ENCODE data around the gene AGPAT3. TPM values are rescaled to one million over a fixed set of nuclear protein-coding genes. Genes with fewer than 3 reads are reported as not detected.

AGPAT3 gene
- total RNA-seq, 4 donors from 2014 or later, result 61.0 to 77.9 (median 69.4) TPM

DNA sequence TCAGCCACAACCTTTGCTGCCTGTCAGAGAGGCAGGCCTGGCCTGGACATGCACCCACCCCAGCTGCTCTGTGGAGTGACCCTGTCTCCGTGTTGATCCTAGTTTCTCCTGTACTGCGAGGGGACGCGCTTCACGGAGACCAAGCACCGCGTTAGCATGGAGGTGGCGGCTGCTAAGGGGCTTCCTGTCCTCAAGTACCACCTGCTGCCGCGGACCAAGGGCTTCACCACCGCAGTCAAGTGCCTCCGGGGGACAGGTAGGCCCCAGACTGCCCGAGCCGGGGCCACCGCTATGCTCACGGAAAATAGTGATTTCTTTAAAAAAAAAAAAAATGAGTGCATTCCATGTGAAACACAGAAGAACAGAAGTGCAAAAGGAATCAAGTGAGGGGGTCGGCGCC, 105.5 kb downstream of the AGPAT3 start:
- peaks cover 72% of the 10 kb centered on the region for H3K36me3 ChIP-seq
- H3K9me3 ChIP-seq, result no peaks in the 10 kb centered on the region
- no peaks in the 10 kb centered on the region for H3K27me3 ChIP-seq
- H3K4me1 ChIP-seq, result peaks cover 6% of the 10 kb centered on the region
- no peak overlapping the region for H3K27ac ChIP-seq
- no peak overlapping the region for H3K4me3 ChIP-seq
- 94% methylated on average over 14 of the region's 18 CpGs for WGBS
- no peak for DNase-seq (ENCODE audit: low spot score in 2 of 2)
- no peak for TF ChIP-seq POLR2AphosphoS5 (IDR thresholded peaks at IDR 0.05)
- no peak for TF ChIP-seq EP300 (IDR thresholded peaks at IDR 0.05)
- TF ChIP-seq, protein P1, sequence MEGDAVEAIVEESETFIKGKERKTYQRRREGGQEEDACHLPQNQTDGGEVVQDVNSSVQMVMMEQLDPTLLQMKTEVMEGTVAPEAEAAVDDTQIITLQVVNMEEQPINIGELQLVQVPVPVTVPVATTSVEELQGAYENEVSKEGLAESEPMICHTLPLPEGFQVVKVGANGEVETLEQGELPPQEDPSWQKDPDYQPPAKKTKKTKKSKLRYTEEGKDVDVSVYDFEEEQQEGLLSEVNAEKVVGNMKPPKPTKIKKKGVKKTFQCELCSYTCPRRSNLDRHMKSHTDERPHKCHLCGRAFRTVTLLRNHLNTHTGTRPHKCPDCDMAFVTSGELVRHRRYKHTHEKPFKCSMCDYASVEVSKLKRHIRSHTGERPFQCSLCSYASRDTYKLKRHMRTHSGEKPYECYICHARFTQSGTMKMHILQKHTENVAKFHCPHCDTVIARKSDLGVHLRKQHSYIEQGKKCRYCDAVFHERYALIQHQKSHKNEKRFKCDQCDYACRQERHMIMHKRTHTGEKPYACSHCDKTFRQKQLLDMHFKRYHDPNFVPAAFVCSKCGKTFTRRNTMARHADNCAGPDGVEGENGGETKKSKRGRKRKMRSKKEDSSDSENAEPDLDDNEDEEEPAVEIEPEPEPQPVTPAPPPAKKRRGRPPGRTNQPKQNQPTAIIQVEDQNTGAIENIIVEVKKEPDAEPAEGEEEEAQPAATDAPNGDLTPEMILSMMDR (IDR thresholded peaks at IDR 0.05), result no peak
- no peak for TF ChIP-seq POLR2A (IDR thresholded peaks at IDR 0.05)

DNA sequence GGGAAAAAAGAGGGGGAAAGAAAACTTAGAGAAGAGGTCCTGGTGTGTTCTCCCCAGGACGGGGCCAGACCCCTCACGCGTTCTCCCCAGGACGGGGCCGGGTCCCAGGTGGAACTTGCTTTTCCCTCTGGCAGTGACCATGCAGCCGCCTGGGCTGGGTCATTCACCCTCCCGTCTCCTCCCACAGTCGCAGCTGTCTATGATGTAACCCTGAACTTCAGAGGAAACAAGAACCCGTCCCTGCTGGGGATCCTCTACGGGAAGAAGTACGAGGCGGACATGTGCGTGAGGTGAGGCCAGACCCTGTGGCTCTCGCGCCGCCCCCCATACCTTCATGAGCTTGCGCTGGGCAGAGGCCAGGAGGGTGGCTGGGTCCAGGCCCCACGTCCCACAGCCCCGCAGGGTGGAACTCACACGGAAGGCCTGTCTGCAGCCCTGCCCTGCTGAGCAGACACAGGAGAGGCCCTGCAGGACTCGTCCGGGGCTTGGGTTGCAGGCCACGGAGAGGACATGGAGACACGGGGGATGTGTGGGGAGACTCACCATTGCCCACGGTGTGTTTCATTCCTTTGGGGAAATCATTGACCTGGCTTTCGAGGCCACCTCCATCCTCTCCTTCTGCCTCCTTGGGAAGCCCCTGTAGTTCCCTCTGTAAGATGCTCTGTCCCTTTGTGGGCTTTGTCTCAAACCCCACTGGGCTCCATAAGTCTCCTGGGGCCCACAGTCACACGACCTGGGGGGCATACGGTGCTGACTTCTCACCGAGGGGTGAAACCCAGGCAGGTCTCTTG, 106.4 kb downstream of the AGPAT3 start:
- no peaks in the 10 kb centered on the region for H3K9me3 ChIP-seq
- H3K4me1 ChIP-seq, result peaks cover 8% of the 10 kb centered on the region
- no peak overlapping the region for H3K27ac ChIP-seq
- DNase-seq (ENCODE audit: low spot score in 2 of 2), result no peak
- peaks cover 65% of the 10 kb centered on the region for H3K36me3 ChIP-seq
- no peak overlapping the region for H3K4me3 ChIP-seq
- WGBS, result 84% methylated on average over 14 of the region's 29 CpGs
- H3K27me3 ChIP-seq, result no peaks in the 10 kb centered on the region
- TF ChIP-seq, protein P1 (IDR thresholded peaks at IDR 0.05), result no peak
- TF ChIP-seq EP300 (IDR thresholded peaks at IDR 0.05) (no peak), POLR2AphosphoS5 (IDR thresholded peaks at IDR 0.05) (no peak), POLR2A (IDR thresholded peaks at IDR 0.05) (no peak)

DNA sequence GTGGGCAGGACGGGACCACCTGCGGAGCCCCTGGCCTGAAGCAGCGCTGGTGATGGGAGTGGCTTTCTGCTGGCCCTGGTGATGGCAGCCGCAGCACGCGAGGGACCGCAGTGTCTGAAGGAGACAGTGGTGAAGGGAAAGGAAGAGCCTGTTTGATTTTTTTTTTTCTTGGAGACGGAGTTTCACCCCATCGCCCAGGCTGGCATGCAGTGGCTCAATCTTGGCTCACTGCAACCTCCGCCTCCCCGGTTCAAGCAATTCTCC, 106.9 kb downstream of the AGPAT3 start:
- Histone ChIP-seq H3K9me3 (no peaks in the 10 kb centered on the region), H3K27ac (no peak overlapping the region), H3K4me1 (peaks cover 8% of the 10 kb centered on the region), H3K36me3 (peaks cover 62% of the 10 kb centered on the region), H3K27me3 (no peaks in the 10 kb centered on the region), H3K4me3 (no peak overlapping the region)
- 93% methylated on average over 9 of the region's 11 CpGs for WGBS
- TF ChIP-seq EP300 (IDR thresholded peaks at IDR 0.05) (no peak), POLR2A (IDR thresholded peaks at IDR 0.05) (no peak), POLR2AphosphoS5 (IDR thresholded peaks at IDR 0.05) (no peak)
- TF ChIP-seq, protein P1 (IDR thresholded peaks at IDR 0.05), result no peak
- no peak for DNase-seq (ENCODE audit: low spot score in 2 of 2)

DNA sequence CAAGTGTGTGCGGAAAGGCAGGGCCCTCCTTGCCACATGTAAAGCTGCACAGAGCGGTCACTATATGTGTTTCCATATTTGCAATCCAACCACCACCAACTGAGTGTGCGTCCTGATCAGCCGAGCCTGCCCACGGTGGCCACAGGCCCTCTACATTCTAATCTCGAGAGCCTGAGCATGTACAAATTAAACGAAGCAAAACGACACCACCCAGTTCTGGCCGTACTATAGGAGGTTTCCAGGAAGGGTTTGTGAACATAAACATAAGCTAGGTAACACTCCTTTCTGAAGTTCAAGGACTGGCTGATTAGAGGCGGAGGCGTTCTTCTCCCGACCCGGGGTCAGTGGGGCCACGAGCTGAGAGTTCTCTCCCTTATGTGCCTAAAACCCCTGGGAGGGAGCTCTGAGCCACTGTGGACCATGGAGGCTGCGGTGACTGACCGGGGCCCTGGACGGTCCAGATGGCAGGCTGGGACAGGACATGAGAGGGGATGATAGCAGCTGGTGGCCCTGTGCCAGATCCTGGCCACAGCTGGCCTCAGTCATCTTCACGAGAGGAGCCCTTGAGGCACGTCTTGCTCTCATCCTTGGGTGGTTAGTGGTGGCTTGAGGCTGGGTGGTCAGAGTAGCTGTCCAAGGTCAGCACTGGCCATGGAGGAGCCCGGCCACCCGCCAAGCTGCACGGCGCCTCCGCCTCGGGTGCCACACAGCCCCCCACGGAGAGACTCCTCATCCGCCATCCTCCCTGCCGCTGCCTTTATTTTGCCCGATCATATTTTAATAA, 108.0 kb downstream of the AGPAT3 start:
- TF ChIP-seq POLR2AphosphoS5 (IDR thresholded peaks at IDR 0.05) (no peak), POLR2A (IDR thresholded peaks at IDR 0.05) (no peak), EP300 (IDR thresholded peaks at IDR 0.05) (no peak)
- TF ChIP-seq, protein P1 (IDR thresholded peaks at IDR 0.05), result no peak
- WGBS, result 82% methylated on average over 28 of the region's 29 CpGs
- Histone ChIP-seq H3K4me3 (no peak overlapping the region), H3K27ac (no peak overlapping the region), H3K36me3 (peaks cover 60% of the 10 kb centered on the region), H3K27me3 (no peaks in the 10 kb centered on the region), H3K4me1 (peaks cover 8% of the 10 kb centered on the region), H3K9me3 (no peaks in the 10 kb centered on the region)
- no peak for DNase-seq (ENCODE audit: low spot score in 2 of 2)

DNA sequence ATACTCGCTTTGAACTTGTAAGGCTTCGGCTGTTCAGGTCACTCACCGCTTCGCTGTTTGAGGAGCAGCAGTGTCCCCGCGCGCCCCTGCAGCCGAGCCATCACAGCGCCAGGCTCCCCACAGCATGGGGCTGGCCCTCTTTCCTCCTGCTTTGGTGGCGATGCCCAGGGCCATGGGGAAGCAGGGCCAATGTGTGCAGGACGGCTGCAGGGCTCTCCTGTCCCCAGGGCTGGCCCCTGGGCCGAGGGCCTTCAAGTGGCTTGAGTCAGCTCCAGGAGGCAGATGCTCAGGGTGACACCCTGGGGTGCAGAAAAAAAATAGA, 108.6 kb downstream of the AGPAT3 start:
- Histone ChIP-seq H3K4me3 (no peak overlapping the region), H3K36me3 (peaks cover 64% of the 10 kb centered on the region), H3K27ac (no peak overlapping the region), H3K4me1 (peaks cover 8% of the 10 kb centered on the region), H3K27me3 (no peaks in the 10 kb centered on the region), H3K9me3 (no peaks in the 10 kb centered on the region)
- TF ChIP-seq POLR2AphosphoS5 (IDR thresholded peaks at IDR 0.05), result no peak
- TF ChIP-seq, protein P1 (IDR thresholded peaks at IDR 0.05), result no peak
- TF ChIP-seq EP300 (IDR thresholded peaks at IDR 0.05), result no peak
- TF ChIP-seq POLR2A (IDR thresholded peaks at IDR 0.05), result no peak
- no peak for DNase-seq (ENCODE audit: low spot score in 2 of 2)
- 86% methylated on average over 12 of the region's 12 CpGs for WGBS

Data from suprapubic skin (tissue), 4 donors.